ACHN (cell line): ENCODE results near the gene AGBL1.

ENCODE experiments used
- DNase-seq: peaks from one replicate; pipeline ENCODE4 v3.0.0-alpha.2; 2015
- in situ Hi-C: cut with HindIII; loops from 2 replicates; pipeline ENCODE4 v1.10.0; 2017; ENCODE audit warnings: low sequenced_read_pairs, low pct_ligation_motif_present, low pct_unique_long_range_greater_than_20kb

AGBL1 gene

DNA sequence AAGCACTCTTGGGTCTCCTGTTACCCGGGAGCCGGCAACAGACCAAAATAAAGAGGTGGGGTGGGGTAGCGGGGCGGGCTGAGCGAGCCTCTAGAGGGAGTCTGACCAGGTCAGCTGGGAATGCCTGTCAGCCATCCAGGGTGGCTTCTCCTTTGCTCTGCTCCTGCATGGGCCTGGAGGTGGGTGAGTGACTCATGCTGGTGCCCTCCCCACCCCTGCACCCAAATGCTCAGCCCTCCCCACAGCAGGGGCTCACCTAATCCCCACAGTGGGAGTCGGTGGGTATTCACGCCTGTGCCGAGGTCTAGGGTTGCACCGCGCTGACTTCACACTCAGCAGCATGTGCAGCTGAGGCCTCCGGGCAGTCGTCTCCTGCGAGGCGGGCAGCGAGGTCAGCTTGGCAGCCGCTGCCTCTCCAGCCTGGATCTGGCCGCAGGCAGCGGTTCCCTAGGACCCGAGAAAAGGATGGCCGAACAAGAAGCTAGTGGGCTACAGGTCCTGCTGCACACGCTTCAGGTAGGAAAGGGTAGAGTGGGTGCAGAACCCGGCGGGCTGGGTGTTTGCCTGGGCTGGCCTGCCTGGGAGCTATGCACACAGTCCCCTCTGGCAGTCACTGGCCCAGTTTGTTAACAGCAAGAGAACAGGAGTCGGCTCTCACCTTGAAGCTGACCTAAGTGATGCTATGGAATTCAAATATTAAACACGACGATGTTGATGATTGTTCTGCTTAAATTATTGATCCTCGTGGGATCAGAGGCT lies at the start of gene AGBL1:
Gene AGBL1 (plus strand): TSS at position 364 of the 759 bp plus-strand sequence.
- no peak for DNase-seq
- in situ Hi-C loops = no loop called here

DNA sequence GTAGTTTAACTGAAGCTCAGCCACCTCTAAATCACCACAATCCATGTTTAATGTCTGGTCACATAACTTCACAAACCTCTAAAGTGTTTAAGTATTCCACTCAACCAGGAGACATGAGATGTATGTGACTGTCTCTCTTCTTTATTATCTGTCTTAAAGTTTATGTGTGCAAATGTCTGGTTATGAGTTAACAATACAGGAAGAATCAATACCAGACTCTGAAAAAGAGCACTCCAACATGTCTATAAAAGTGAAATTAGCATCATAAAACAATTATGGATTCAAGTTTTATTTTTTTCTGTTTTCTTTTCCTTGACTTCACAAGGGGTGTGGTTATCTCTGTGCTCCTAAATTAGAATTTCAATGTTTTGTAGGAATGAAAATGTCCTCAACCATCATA lies 44.8 kb upstream of the AGBL1 start:
- DNase-seq = no peak
- in situ Hi-C loops = no loop called here

DNA sequence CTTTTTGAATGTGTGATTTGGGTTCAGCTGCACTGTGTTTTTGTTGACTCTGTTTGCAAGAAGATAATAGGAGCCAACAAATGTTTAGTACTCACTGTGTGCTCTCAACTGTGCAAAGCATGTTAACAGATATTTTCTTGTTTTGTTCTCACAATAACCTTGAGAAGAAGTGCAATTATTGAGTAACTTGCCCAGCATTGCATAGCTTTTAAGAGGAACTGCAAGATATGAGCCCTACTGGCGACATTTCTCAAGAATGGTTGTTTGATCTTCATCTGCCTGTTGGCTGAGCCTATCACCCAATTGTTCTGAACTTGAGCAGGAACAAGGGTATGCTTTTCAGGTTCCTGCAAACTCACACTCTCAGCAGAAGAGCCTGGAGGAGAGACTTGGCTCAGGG lies 43.4 kb upstream of the AGBL1 start:
- DNase-seq = no peak
- in situ Hi-C loops = no loop called here

DNA sequence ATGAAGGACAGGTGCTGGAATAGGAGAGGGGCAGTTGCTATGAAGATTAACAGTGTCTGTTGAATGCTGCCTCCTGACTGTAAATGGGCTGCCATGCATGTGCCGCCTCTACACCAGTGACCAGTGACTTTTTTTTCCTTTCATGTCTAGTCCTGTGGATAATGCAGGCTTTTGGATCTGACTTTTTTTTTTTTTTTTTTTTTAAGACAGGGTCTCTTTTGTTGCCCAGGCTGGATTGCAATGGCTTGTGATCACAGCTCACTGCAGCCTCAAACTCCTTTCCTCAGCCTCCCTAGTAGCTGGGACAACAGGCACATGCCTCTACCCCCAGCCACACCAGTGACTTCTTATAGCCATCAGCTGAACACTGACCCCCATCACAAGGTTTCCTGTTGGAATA lies 41.2 kb upstream of the AGBL1 start:
- in situ Hi-C loops = no loop called here
- no peak for DNase-seq

DNA sequence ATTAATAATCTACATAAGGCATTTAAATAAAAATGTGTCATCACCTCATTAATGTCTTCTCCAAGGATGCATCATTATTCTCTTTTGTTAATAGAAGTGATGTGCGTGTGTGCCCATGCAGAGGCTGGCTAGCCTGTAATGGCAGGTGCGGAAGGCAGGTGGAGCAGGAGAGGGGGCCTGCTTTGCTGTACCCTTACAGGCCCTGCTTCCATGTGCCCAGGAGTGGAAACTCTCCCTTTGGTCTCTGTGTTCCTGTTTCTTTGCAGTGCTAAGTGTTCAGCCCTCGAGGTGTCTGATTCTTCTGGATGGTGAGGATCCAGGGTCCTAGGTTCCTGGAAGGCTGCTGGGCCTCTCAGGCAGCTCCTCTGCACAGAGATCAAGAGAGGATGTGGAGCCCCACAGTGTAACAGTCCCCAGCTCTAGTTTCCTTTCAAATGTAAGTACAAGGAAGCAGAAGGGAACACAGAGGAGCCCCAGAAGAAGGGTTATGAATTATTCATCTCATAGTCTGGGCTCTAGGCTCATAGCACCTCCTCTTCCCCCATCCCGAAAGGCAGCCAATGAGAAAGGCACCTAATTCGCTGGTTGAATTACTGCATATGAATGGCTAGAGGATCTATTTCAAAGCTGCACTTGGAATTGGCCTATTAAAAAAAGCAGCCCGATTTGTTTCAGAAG lies 39.2 kb upstream of the AGBL1 start:
- DNase-seq = no peak
- in situ Hi-C loops = no loop called here

DNA sequence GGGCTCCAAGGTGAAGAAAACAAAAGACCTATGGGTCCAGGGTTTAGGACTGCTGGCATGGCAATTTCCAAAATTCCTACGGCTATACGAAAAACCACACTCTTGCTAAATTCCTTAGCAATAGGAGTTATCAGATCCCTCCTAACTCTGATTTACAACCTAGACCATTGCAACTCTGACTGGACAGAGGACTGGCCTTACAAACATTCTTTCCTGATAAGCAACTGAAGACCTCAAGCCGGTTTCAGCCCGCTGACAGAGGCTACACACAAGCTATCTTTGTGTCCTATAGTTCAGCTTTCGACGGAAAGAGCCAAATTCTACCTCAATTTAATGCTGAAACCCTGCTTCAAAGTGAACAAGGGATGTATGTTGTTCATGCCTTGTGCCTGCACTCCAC lies 38.3 kb upstream of the AGBL1 start:
- in situ Hi-C loops = no loop called here
- no peak for DNase-seq

DNA sequence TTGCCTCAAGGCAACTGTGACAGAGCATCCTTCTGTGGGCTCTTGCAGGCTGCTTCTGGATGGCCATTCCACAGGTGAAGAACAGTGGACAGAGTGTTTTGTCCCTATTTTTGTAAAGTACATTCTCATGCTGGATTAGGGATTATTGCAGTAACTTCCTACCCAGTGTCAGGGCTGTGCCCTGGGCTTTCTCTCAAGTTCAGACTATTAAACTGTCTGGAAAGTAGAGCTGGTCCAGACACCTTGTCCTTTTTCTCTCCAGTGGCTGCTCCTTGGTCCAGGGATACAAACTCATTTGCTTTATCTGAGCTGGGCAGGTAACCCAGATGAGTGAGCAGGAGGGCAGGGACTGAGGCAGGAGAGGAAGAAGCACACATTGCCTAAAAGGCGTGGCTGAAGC lies 37.4 kb upstream of the AGBL1 start:
- in situ Hi-C loops = no loop called here
- no peak for DNase-seq

DNA sequence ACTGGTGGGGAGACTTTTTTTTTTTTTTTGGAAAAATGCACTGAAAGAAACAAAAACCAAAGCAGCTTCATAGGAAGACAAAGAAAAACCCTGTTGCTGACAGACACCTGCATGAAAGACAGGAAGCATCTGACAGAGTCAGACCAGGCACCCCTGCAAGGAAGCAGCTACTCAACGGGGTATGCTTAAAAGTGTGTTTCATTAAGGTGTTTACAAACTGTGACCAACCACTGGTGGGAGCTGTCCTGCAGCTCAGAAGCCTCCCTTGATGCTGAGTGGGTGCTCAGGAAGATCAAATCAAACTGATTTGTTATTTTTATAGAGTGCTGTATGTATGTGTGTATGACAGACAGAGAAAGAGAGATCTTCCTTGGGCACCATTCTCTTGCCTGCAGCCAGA lies 34.7 kb upstream of the AGBL1 start:
- DNase-seq = no peak
- in situ Hi-C loops = no loop called here

DNA sequence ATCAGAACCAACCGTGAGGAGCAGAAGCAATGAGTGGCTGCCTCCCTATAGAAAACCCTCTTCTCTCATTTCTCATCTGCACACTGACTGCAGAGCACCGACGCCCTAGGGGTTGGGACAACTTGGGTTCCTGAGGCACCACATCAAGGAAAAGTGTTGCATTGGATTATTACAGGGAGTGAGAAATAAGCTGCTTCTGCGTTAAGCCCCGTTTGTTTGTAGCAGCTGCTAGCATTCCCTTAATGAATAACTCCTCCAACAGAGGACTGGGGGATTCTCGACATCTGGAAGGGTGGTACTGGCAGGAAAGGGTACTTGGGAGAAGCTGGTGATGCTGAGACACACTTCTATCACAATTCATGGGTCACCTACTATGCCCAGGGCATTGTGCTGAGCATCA lies 25.3 kb upstream of the AGBL1 start:
- no peak for DNase-seq
- in situ Hi-C loops = no loop called here

DNA sequence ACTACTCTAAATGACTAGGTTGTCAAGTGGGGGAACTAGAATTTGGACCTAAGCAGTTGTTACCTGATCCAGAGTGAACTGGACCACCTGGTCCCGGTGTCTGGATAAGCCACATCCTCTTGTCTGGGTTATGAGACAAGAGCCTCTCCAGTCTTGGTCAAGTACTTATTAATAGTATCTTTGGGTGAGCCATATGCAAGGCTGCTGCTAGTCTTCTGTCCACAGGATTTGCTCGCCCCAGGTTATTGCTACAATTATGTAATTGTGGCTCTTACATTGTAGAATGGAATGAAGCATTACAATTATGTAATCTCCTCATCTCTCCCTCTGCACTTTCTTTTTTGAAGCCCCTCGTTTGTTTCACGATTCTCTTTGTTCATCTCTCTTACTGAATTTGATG lies 24.0 kb upstream of the AGBL1 start:
- no peak for DNase-seq
- in situ Hi-C loops = no loop called here

DNA sequence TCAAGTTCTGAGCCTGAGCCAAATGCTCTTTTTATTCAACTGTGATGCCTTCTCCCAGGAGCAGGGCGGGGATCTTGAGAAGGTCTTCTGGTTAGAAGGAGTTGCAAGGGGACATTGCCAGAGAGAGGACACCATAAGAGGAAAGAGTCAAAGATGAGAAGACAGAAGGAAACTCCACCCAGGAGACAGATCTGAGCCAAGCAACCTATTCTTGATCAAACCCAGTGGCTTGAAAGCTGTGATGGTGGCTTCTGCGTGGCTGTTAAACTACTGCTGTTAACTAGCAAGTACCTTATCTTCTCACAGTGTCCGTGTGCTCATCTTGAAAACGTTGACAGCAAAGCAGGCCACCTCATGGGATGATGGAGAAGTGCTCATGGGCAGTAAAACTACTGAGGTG lies 19.8 kb upstream of the AGBL1 start:
- no peak for DNase-seq
- in situ Hi-C loops = no loop called here

DNA sequence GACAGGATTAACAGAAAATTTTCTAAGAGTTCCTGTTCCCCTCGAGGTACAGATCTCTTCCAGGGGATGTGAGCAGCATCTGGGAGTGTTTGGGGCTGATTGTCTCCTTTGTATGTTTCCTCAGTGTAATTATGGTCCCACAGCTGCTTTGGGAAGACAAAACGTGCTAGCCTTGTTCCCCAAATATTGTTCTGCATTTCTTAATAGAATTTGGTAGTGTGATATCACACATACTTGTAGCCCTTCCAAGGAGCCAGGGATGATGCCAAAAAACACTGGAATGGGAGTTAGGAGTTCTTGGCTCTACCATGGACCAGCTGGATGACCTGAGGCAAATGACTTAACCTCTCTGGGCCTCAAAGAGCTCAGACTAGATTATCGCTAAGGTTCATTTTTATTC lies 19.0 kb upstream of the AGBL1 start:
- in situ Hi-C loops = no loop called here
- DNase-seq = no peak

DNA sequence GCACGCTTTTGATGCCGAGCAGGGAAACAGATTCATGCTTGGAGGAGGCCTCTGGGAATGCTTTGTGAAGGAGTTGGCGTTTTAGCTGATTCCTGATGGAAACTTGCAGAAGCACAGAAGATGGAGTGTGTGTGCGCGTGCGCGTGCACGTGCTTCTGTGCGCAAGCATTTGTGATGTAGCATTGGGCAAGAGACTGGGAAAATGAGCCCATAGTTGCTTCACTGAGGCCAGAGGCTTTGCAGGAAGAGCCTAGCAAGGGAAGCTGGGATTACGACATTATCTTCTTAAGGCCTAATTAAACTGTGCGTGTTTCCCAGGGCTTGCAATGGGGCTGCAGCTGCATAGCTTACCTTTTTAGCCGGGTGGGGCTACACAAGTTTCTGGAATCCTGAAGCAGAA lies 18.1 kb upstream of the AGBL1 start:
- in situ Hi-C loops = no loop called here
- DNase-seq = no peak

DNA sequence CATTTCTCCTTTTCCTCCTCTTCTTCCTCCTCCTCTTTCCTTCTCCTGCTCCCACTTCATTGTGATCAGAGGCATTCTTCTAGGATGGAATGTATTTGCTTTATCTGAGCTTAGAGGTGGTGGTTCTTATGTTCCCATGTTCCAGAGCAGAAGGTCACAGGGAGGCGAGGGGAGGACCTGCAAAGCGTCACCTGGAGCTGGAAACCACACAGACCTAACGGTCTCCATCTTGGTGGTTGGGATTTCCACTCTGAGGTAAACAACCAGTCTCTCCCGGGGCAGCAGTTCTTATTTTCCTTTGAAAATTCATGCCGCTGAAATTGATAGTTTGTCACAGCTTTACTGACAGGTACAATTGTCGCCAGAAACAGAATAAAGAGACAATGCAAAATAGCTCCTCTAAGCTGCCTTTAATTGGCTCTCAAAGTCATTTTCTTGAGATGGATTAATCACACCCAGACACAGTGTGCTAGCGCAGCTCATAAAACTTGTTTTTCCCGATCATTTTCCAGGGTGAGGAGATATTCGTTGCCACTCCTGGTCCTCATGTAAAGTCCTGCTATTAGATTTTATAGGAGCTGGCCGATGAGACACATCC lies 16.9 kb upstream of the AGBL1 start:
- no peak for DNase-seq
- in situ Hi-C loops = no loop called here

DNA sequence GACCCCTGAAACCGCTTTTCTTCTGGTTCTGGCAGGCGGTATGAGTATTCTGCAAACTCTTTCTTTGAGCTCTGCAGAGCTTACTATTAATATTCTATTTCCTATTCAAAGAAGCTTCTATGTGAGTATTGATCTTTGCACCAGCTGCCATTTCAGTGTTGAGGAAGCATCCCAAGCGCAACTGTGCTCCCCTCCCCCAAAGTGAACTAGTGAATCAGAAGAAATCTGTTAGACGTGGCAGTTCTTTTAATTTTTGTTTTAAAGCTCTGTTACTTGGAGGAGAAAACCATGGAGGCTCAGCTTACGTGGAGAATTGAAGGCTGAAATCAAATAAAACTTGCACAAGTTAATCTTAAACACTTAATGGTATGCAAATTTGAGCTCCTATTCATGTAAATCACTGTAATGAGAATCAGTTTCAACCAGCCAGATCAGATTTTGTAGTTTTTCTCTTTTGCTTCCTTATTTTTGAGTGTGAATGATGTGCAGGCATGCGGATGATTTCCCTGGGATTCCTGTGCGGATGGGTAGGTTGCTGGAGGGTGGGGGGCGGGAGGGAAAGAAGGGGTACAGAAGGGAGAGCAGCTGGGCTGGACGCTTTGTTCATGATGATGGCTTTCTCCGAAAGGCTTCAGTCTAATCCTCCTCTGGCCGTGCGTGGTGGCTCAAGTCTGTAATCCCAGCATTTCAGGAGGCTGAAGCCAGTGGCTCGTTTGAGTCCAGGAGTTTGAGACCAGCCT lies 16.1 kb upstream of the AGBL1 start:
- no peak for DNase-seq
- in situ Hi-C loops = no loop called here

DNA sequence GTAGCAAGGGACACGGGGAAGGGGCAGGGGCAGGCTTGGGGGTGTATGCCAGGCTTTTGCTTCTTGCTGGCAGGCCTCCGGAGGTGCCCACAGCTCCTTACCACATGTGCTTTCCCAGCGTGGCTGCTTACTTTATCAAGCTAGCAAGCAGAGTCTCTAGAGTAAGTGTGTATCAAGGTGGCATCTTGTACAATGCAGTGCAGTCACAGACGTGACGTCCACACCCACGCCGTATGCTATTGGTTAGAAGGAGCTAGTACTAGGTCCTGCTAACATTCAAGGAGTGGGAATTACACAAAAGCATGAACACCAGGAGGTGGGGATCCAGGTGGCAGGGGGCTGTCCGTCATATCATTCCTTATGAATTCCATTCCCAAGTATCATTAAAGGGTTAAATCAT lies 15.3 kb upstream of the AGBL1 start:
- in situ Hi-C loops = no loop called here
- no peak for DNase-seq

DNA sequence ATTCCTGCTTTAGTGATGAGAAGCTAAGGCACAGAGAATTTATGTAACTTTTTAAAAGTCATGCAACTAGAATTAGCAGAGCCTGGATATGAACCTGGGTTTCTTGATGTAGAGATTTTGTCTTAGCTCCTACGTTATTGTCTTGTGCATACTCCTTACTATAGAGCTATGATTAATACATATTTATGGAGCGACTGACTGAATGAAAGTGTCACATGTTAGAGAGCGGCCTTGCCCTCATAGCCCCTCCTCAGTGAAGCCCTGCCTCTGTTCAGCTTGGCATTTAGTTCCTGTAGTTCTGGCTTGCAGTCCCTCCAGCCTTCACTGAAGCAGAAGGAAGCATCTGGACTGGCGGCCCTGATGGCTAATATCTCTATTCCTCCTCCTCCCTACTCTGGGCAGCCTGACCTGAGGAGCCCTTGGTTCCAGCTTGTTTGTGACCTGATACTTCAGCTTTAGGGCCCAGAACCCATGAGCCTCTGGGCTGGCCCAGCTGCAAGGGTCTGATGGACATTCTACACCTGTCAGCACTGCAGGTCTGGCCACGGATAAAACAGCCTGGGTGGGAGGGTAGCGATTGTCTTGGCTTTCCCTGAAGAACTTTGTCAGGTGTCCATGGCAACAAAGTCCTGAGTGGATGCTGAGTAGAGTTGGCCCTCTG lies 13.4 kb upstream of the AGBL1 start:
- no peak for DNase-seq
- in situ Hi-C loops = no loop called here

DNA sequence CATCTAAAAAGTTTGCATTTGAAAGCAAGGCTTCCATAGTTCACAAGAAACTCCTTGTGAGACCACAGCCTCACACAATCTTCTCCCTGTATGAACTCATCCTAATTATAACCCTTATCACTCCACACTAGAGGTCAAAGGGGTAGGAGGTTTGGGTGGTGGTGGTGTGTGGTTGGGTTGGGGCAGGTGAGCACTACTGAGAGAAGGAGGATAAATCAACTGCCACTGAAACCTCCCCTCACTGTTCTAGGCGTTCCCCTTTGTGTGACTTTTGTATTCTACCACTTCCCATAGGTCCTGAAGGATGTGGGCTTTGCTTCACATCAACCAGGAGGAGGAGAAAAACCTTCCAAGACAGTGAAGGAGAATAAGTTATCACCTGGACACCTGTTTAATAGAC lies 6.4 kb upstream of the AGBL1 start:
- in situ Hi-C loops = no loop called here

DNA sequence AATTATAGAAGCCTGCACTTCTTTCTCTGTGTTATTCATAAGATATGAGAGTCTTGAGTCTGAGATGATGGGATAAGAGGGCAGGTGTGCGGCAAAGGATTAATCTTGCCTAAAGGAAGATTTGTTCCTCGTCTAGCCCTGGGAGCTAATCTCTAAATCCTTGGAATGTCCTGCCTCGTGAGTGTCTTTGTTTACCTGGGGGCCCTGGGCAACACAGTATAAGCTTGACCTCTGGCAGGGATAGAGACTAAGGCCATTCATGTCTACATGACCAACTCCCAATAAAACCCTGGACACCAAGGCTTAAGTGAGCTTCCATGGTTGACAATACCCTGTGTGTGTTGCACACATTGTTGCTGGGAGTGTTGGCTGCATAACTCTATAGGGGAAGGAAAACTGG lies 3.2 kb upstream of the AGBL1 start:
- in situ Hi-C loops = no loop called here

More for the DNA sequence above, 6.4 kb upstream of the AGBL1 start:
- no peak for DNase-seq

More for the DNA sequence above, 3.2 kb upstream of the AGBL1 start:
- no peak for DNase-seq
